ENCODE data around the gene RARB.

The RARB gene

GRCh38 chr3:25423780-25424588 is 4.1 kb upstream of the RARB start:
- TF ChIP-seq CTCF (IDR thresholded peaks at IDR 0.05): no peak
- H3K79me2 ChIP-seq: no peaks in the 10 kb centered on the region
- H3K4me2 ChIP-seq (ENCODE audit: low read length): no peak overlapping the region
- no peaks in the 10 kb centered on the region for H3K9me3 ChIP-seq (ENCODE audit: control insufficient read depth, low read length)
- no peaks in the 10 kb centered on the region for H3K36me3 ChIP-seq (ENCODE audit: control insufficient read depth, insufficient read depth, low read length)
- H3K27me3 ChIP-seq (ENCODE audit: control insufficient read depth, insufficient read depth, low read length): no peaks in the 10 kb centered on the region
- H3K27ac ChIP-seq: no peak overlapping the region
- H2AFZ ChIP-seq: no peak overlapping the region
- no peak overlapping the region for H3K9ac ChIP-seq
- no peak overlapping the region for H3K4me3 ChIP-seq (ENCODE audit: low read depth, low read length)
- no peaks in the 10 kb centered on the region for H3K4me1 ChIP-seq

GRCh38 chr3:25424614-25425013 is 3.4 kb upstream of the RARB start:
- Histone ChIP-seq H3K27me3 (ENCODE audit: control insufficient read depth, insufficient read depth, low read length) (no peaks in the 10 kb centered on the region), H3K79me2 (no peaks in the 10 kb centered on the region), H3K27ac (no peak overlapping the region), H3K9me3 (ENCODE audit: control insufficient read depth, low read length) (no peaks in the 10 kb centered on the region), H2AFZ (no peak overlapping the region), H3K4me3 (ENCODE audit: low read depth, low read length) (no peak overlapping the region), H3K4me1 (no peaks in the 10 kb centered on the region), H3K4me2 (ENCODE audit: low read length) (no peak overlapping the region), H3K9ac (no peak overlapping the region), H3K36me3 (ENCODE audit: control insufficient read depth, insufficient read depth, low read length) (no peaks in the 10 kb centered on the region)
- no peak for TF ChIP-seq CTCF (IDR thresholded peaks at IDR 0.05)

GRCh38 chr3:25426408-25426807 is 1.7 kb upstream of the RARB start:
- no peak overlapping the region for H3K27ac ChIP-seq
- no peaks in the 10 kb centered on the region for H3K79me2 ChIP-seq
- TF ChIP-seq CTCF (IDR thresholded peaks at IDR 0.05): no peak
- no peaks in the 10 kb centered on the region for H3K9me3 ChIP-seq (ENCODE audit: control insufficient read depth, low read length)
- H3K9ac ChIP-seq: no peak overlapping the region
- no peak overlapping the region for H2AFZ ChIP-seq
- no peaks in the 10 kb centered on the region for H3K27me3 ChIP-seq (ENCODE audit: control insufficient read depth, insufficient read depth, low read length)
- H3K4me2 ChIP-seq (ENCODE audit: low read length): no peak overlapping the region
- H3K36me3 ChIP-seq (ENCODE audit: control insufficient read depth, insufficient read depth, low read length): no peaks in the 10 kb centered on the region
- H3K4me3 ChIP-seq (ENCODE audit: low read depth, low read length): no peak overlapping the region
- no peaks in the 10 kb centered on the region for H3K4me1 ChIP-seq

GRCh38 chr3:25427155-25427554 is 908 bp upstream of the RARB start:
- Histone ChIP-seq H3K36me3 (ENCODE audit: control insufficient read depth, insufficient read depth, low read length) (no peaks in the 10 kb centered on the region), H3K4me3 (ENCODE audit: low read depth, low read length) (peak overlapping the region; percentile 66), H2AFZ (peak overlapping the region; percentile 85), H3K9ac (no peak overlapping the region), H3K79me2 (no peaks in the 10 kb centered on the region), H3K4me2 (ENCODE audit: low read length) (peak overlapping the region; percentile 73), H3K4me1 (no peaks in the 10 kb centered on the region), H3K27me3 (ENCODE audit: control insufficient read depth, insufficient read depth, low read length) (no peaks in the 10 kb centered on the region), H3K27ac (peak overlapping the region; percentile 75), H3K9me3 (ENCODE audit: control insufficient read depth, low read length) (no peaks in the 10 kb centered on the region)
- no peak for TF ChIP-seq CTCF (IDR thresholded peaks at IDR 0.05)

- peak overlapping the region; percentile 66 for H3K4me3 ChIP-seq (ENCODE audit: low read depth, low read length)
- H3K4me2 ChIP-seq (ENCODE audit: low read length): peak overlapping the region; percentile 73
- H3K9me3 ChIP-seq (ENCODE audit: control insufficient read depth, low read length): no peaks in the 10 kb centered on the region
- peak overlapping the region; percentile 85 for H2AFZ ChIP-seq
- H3K4me1 ChIP-seq: no peaks in the 10 kb centered on the region
- no peak for TF ChIP-seq CTCF (IDR thresholded peaks at IDR 0.05)
- no peaks in the 10 kb centered on the region for H3K79me2 ChIP-seq
- peak overlapping the region; percentile 75 for H3K27ac ChIP-seq
- no peaks in the 10 kb centered on the region for H3K36me3 ChIP-seq (ENCODE audit: control insufficient read depth, insufficient read depth, low read length)
- no peaks in the 10 kb centered on the region for H3K27me3 ChIP-seq (ENCODE audit: control insufficient read depth, insufficient read depth, low read length)
- no peak overlapping the region for H3K9ac ChIP-seq
These were observed 511 bp upstream of the RARB start for GRCh38 chr3:25427563-25427941.
